PC-9 (cell line): ENCODE data around the gene FLT3.

Source experiments
- CTCF ChIP-seq: fragments of 200-600 bp; sonication (generic); conservative IDR thresholded peaks from 2 replicates; pipeline ENCODE4 v1.6.1; 2017; ENCODE audit warnings: mixed run types, antibody characterized with exemption, mild to moderate bottlenecking, moderate library complexity
- EZH2 ChIP-seq: fragments of 200-600 bp; sonication (generic); IDR thresholded peaks from 2 replicates; pipeline ENCODE4 v1.8.0; 2017; ENCODE audit warnings: antibody characterized with exemption, low read depth

GRCh38 chr13:28138756-28139470 is 38.5 kb upstream of the FLT3 start:
- no peak for TF ChIP-seq EZH2
- TF ChIP-seq CTCF = no peak
